GM12892 (cell line): ENCODE results near the gene ZMYND8.

Source experiments
- POLR2A ChIP-seq: IDR thresholded peaks from 2 replicates; pipeline ENCODE4 v1.6.1; 2011; ENCODE audit warnings: low read depth, low read length, control low read depth
- POLR2AphosphoS5 ChIP-seq: IDR thresholded peaks from 2 replicates; pipeline ENCODE4 v1.6.1; 2011; ENCODE audit warnings: low read depth, low read length, control low read depth
- TAF1 ChIP-seq: IDR thresholded peaks from 2 replicates; pipeline ENCODE4 v1.6.1; 2011; ENCODE audit warnings: low read depth, mild to moderate bottlenecking, control low read depth, low read length, borderline replicate concordance

GRCh38 chr20:47345214-47345613 is 11.3 kb downstream of the ZMYND8 start:
- TF ChIP-seq POLR2A: no peak
- no peak for TF ChIP-seq POLR2AphosphoS5
- no peak for TF ChIP-seq TAF1
